ENCODE results near the gene DPYSL5. TPM values are rescaled to one million over a fixed set of nuclear protein-coding genes. Genes with fewer than 3 reads are reported as not detected.

Gene DPYSL5
- total RNA-seq, 1 donor from 2014 or later: 0.11 TPM

DNA sequence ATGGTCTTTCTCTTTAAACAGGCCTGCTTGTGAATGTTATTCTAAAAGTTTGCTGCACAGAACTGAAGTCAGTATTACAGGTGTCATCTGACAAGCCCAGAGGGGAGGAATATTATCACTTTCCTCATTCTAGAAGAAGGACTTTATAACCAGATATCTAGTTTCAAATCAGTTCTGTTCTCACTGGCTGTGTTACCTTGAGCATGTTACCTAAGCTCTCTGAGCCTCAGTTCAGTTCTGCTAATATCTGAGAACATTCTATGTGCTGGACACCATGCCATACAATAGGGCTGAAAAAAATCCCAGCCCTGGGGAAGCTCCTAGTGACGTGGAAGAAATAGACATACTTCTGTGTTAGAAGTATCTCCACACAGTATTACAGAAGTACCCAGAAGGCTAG, 150.4 kb downstream of the DPYSL5 start:
- H3K36me3 Mint-ChIP-seq (ENCODE audit: unreplicated experiment): no peaks in the 10 kb centered on the region
- no peak overlapping the region for H3K27ac Mint-ChIP-seq (ENCODE audit: unreplicated experiment)
- H3K4me1 Mint-ChIP-seq (ENCODE audit: unreplicated experiment): no peaks in the 10 kb centered on the region
- no peak overlapping the region for H3K4me3 Mint-ChIP-seq (ENCODE audit: unreplicated experiment)
- H3K27me3 Mint-ChIP-seq (ENCODE audit: unreplicated experiment): peaks cover 3% of the 10 kb centered on the region
- TF ChIP-seq, protein P1, sequence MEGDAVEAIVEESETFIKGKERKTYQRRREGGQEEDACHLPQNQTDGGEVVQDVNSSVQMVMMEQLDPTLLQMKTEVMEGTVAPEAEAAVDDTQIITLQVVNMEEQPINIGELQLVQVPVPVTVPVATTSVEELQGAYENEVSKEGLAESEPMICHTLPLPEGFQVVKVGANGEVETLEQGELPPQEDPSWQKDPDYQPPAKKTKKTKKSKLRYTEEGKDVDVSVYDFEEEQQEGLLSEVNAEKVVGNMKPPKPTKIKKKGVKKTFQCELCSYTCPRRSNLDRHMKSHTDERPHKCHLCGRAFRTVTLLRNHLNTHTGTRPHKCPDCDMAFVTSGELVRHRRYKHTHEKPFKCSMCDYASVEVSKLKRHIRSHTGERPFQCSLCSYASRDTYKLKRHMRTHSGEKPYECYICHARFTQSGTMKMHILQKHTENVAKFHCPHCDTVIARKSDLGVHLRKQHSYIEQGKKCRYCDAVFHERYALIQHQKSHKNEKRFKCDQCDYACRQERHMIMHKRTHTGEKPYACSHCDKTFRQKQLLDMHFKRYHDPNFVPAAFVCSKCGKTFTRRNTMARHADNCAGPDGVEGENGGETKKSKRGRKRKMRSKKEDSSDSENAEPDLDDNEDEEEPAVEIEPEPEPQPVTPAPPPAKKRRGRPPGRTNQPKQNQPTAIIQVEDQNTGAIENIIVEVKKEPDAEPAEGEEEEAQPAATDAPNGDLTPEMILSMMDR (IDR thresholded peaks at IDR 0.05): no peak
- no peaks in the 10 kb centered on the region for H3K9me3 Mint-ChIP-seq (ENCODE audit: unreplicated experiment)
- no peak for DNase-seq (ENCODE audit: extremely low spot score, unreplicated experiment)

Other genes starting within 250 kb of the DPYSL5 start
- not detected in 2 replicates for gene CIB4, start 206.8 kb upstream of the DPYSL5 start, total RNA-seq
- gene KCNK3, start 155.4 kb upstream of the DPYSL5 start, total RNA-seq: 8.5 and 10.1 TPM in 2 replicates
- 40.5 and 46.4 TPM in 2 replicates for gene SLC35F6, start 83.8 kb upstream of the DPYSL5 start, total RNA-seq
- gene CENPA, start 62.1 kb upstream of the DPYSL5 start, total RNA-seq: 4.6 and 5.1 TPM in 2 replicates
- 9.4 and 9.5 TPM in 2 replicates for gene MAPRE3, start 122.5 kb downstream of the DPYSL5 start, total RNA-seq
- 116 and 118 TPM in 2 replicates for gene TMEM214, start 184.8 kb downstream of the DPYSL5 start, total RNA-seq
- 23.4 and 23.9 TPM in 2 replicates for gene AGBL5, start 203.5 kb downstream of the DPYSL5 start, total RNA-seq
- 369 and 380 TPM in 2 replicates for gene OST4, start 223.5 kb downstream of the DPYSL5 start, total RNA-seq
- gene EMILIN1, start 230.5 kb downstream of the DPYSL5 start, total RNA-seq: 206 and 212 TPM in 2 replicates
- gene KHK, start 238.6 kb downstream of the DPYSL5 start, total RNA-seq: 2.0 and 2.4 TPM in 2 replicates